OCI-LY7 (cell line): ENCODE results near the gene RUVBL2.

ENCODE experiments used
- CTCF ChIP-seq: fragments of 200-600 bp; sonication (generic); conservative IDR thresholded peaks from 2 replicates; pipeline ENCODE4 v1.5.1; 2014; ENCODE audit warnings: mild to moderate bottlenecking, antibody characterized with exemption, low read length, moderate library complexity, mixed read lengths
- EZH2phosphoT487 ChIP-seq: fragments of 200-600 bp; sonication (generic); IDR thresholded peaks from 2 replicates; pipeline ENCODE4 v1.6.1; 2018; ENCODE audit warnings: low read depth, borderline replicate concordance, mild to moderate bottlenecking, mixed run types, antibody characterized with exemption, low read length, moderate library complexity, mixed read lengths

GRCh38 chr19:49004964-49005614 lies 11.4 kb downstream of the RUVBL2 start:
- no peak for TF ChIP-seq CTCF
- TF ChIP-seq EZH2phosphoT487 = no peak
